Prostate gland (tissue), 2 donors: ENCODE results near the gene IFT57.

Experiments
- POLR2AphosphoS5 ChIP-seq: sonication (generic); formaldehyde crosslinking; IDR thresholded peaks from one replicate; pipeline ENCODE4 v1.6.1; 2017; ENCODE audit warnings: antibody characterized with exemption
- TF ChIP-seq, protein P1 (sequence below), 4 experiments: fragments of 200-600 bp in 2 of 4; fragments of 450-650 bp in 2 of 4; sonication (generic) in 2 of 4; IDR thresholded peaks; 1 replicate in 3 of 4; 2 replicates in 1 of 4; pipeline ENCODE4 v1.5.1; 2016 to 2019; ENCODE audit warnings: antibody characterized with exemption in 4 of 4, mild to moderate bottlenecking in 2 of 4, moderate library complexity in 2 of 4

DNA sequence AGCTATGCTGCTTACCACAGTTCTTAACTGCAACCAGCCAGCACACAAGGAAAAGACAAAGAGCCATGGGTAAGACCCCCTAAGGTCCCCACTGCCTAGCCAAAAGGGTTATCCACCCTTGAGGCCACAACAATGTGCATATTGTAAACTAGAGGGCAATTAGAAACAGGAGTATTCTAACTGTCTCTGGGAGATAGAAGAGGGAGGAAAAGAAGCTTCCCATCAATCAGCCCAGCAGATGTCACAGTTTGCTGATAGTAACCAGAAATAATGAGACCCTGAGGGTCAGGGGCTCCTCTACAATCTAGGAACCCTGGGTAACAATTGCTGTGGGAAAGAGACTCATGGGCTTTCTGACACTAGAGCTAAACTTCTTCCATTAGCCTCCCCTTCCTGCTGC lies 20.6 kb upstream of the IFT57 start:
- TF ChIP-seq POLR2AphosphoS5 = no peak
- TF ChIP-seq, protein P1, sequence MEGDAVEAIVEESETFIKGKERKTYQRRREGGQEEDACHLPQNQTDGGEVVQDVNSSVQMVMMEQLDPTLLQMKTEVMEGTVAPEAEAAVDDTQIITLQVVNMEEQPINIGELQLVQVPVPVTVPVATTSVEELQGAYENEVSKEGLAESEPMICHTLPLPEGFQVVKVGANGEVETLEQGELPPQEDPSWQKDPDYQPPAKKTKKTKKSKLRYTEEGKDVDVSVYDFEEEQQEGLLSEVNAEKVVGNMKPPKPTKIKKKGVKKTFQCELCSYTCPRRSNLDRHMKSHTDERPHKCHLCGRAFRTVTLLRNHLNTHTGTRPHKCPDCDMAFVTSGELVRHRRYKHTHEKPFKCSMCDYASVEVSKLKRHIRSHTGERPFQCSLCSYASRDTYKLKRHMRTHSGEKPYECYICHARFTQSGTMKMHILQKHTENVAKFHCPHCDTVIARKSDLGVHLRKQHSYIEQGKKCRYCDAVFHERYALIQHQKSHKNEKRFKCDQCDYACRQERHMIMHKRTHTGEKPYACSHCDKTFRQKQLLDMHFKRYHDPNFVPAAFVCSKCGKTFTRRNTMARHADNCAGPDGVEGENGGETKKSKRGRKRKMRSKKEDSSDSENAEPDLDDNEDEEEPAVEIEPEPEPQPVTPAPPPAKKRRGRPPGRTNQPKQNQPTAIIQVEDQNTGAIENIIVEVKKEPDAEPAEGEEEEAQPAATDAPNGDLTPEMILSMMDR (IDR thresholded peaks at IDR 0.05) = no peak
